Transverse colon (tissue), 4 donors: ENCODE data around the gene CCDC43. TPM values are rescaled to one million over a fixed set of nuclear protein-coding genes. Genes with fewer than 3 reads are reported as not detected.

Experiments
- DNase-seq: peaks from one replicate; pipeline ENCODE4 v3.0.0-alpha.2; 2019
- H3K27ac ChIP-seq, 4 donors: fragments of 200-600 bp; sonication (generic); 2 replicates each; pipeline ENCODE4 v1.5.1; 2016 to 2018; ENCODE audit warnings: inconsistent platforms in 4 of 4
- H3K27me3 ChIP-seq: fragments of 200-600 bp; sonication (generic); 2 replicates; pipeline ENCODE4 v1.5.1; 2017; ENCODE audit warnings: inconsistent platforms
- H3K36me3 ChIP-seq, 4 donors: fragments of 200-600 bp; sonication (generic); 2 replicates each; pipeline ENCODE4 v1.5.1; 2017 to 2019; ENCODE audit warnings: inconsistent platforms in 4 of 4
- H3K4me1 ChIP-seq, 4 donors: fragments of 200-600 bp; sonication (generic); 2 replicates each; pipeline ENCODE4 v1.5.1; 2017 to 2020; ENCODE audit warnings: inconsistent platforms in 4 of 4
- H3K4me3 ChIP-seq, 4 donors: fragments of 200-600 bp; sonication (generic); 1 replicate in 1 of 4; 2 replicates in 3 of 4; pipeline versions ENCODE4 v1.5.1 to v1.6.1; 2017 to 2019; ENCODE audit warnings: inconsistent platforms in 4 of 4
- H3K9me3 ChIP-seq, 2 donors: fragments of 200-600 bp; sonication (generic); 2 replicates each; pipeline ENCODE4 v1.5.1; 2017 to 2019; ENCODE audit warnings: inconsistent platforms in 2 of 2
- CTCF ChIP-seq, 5 experiments: fragments of 200-600 bp in 3 of 5; fragments of 450-650 bp in 2 of 5; sonication (generic) in 3 of 5; IDR thresholded peaks; 1 replicate in 2 of 5; 2 replicates in 3 of 5; pipeline ENCODE4 v1.5.1; 2016 to 2017; ENCODE audit warnings: antibody characterized with exemption in 5 of 5, inconsistent platforms in 3 of 5, mild to moderate bottlenecking in 2 of 5, moderate library complexity in 1 of 5
- EP300 ChIP-seq: sonication (generic); formaldehyde crosslinking; IDR thresholded peaks from one replicate; pipeline ENCODE4 v1.6.1; 2017; ENCODE audit warnings: antibody characterized with exemption, low read depth
- POLR2A ChIP-seq: fragments of 450-650 bp; IDR thresholded peaks from one replicate; pipeline ENCODE4 v1.6.1; 2016; ENCODE audit warnings: antibody characterized with exemption, mild to moderate bottlenecking, moderate library complexity
- POLR2AphosphoS5 ChIP-seq, 3 donors: sonication (generic); formaldehyde crosslinking; IDR thresholded peaks; one replicate each; pipeline ENCODE4 v1.6.1; 2016; ENCODE audit warnings: antibody characterized with exemption in 3 of 3
- WGBS, 2 donors: methylation state at CpG; one replicate each; pipeline ENCODE4 v1.1.5; 2018; ENCODE audit warnings: low coverage in 1 of 2; 5-methylcytosine and 5-hydroxymethylcytosine counted together
- in situ Hi-C, 4 donors: fragments of 200-750 bp; cut with MboI; loops; one replicate each; pipeline versions ENCODE4 v1.15.0 to v1.15.1; 2017; ENCODE audit warnings: low sequenced_read_pairs in 3 of 4, low pct_ligation_motif_present in 1 of 4, low pct_unique_long_range_greater_than_20kb in 1 of 4
- intact Hi-C: fragments of 100-400 bp; cut with DNase I; formaldehyde crosslinking; loops from one replicate; pipeline ENCODE4 v1.15.1; 2023; ENCODE audit warnings: low total_unique reads
- total RNA-seq, 4 donors: library from RNA; depleted of rRNA; stranded (reverse); fragments of >200 nt; gene quantifications; one replicate each; pipeline ENCODE4 v1.1.0, GENCODE V29; 2016

CCDC43 gene
- total RNA-seq, 4 donors from 2014 or later = 2.0 to 16.1 (median 13.8) TPM

- no peaks in the 10 kb centered on the region for H3K4me1 ChIP-seq
- no peak overlapping the region for H3K27ac ChIP-seq
- in situ Hi-C loops (no loop called here), intact Hi-C loops (no loop called here)
- no peaks in the 10 kb centered on the region for H3K9me3 ChIP-seq
- WGBS, 2 donors = 76 to 100% methylated on average over 1 of the region's 1 CpG
- no peak for DNase-seq
- H3K27me3 ChIP-seq = peaks cover 15% of the 10 kb centered on the region
- no peak overlapping the region for H3K4me3 ChIP-seq
- TF ChIP-seq CTCF (IDR thresholded peaks at IDR 0.05) = no peak
- no peak for TF ChIP-seq POLR2AphosphoS5 (IDR thresholded peaks at IDR 0.05)
- TF ChIP-seq POLR2A = no peak
- no peak for TF ChIP-seq EP300
- H3K36me3 ChIP-seq = no peaks in the 10 kb centered on the region
Measured at GRCh38 chr17:44663095-44663494, 26.5 kb downstream of the CCDC43 start.

- Histone ChIP-seq H3K27ac (no peak overlapping the region), H3K9me3 (no peaks in the 10 kb centered on the region), H3K4me3 (no peak overlapping the region), H3K27me3 (peaks cover 27% of the 10 kb centered on the region), H3K36me3 (no peaks in the 10 kb centered on the region), H3K4me1 (no peaks in the 10 kb centered on the region)
- WGBS, 2 donors = 88 to 93% methylated on average over 2 of the region's 2 CpGs
- in situ Hi-C loops (no loop called here), intact Hi-C loops (no loop called here)
- TF ChIP-seq CTCF (IDR thresholded peaks at IDR 0.05) = no peak
- TF ChIP-seq EP300 = no peak
- TF ChIP-seq POLR2AphosphoS5 (IDR thresholded peaks at IDR 0.05) = no peak
- TF ChIP-seq POLR2A = no peak
- no peak for DNase-seq
Measured at GRCh38 chr17:44661835-44662234, 27.7 kb downstream of the CCDC43 start.

- peaks cover 67% of the 10 kb centered on the region for H3K27me3 ChIP-seq
- in situ Hi-C loops = no loop called here
- no peak within 1 kb of the TSS for H3K27ac ChIP-seq
- DNase-seq = no peak
- TF ChIP-seq EP300 (no peak), CTCF (IDR thresholded peaks at IDR 0.05) (no peak), POLR2AphosphoS5 (IDR thresholded peaks at IDR 0.05) (no peak), POLR2A (no peak)
- WGBS, 2 donors = 35% methylated on average over 27 of the region's 57 CpGs; no CpG with 5 or more reads in 1 of the 2 donors
- intact Hi-C loops = no loop called here
- no peaks in the 10 kb centered on the region for H3K36me3 ChIP-seq
- peaks cover 0 to 6% (median 2%) of the 10 kb centered on the region in 4 donors for H3K4me1 ChIP-seq
- H3K4me3 ChIP-seq = peak within 1 kb of the TSS in 2 of 4 donors; percentile 3 to 25
- H3K9me3 ChIP-seq = no peaks in the 10 kb centered on the region
Measured at GRCh38 chr17:44655983-44656710, 33.4 kb downstream of the CCDC43 start, which contains the start of gene MEIOC. MEIOC (plus strand) TSS chr17:44656468; CDS start chr17:44656614, 146 bp downstream.

GRCh38 chr17:44653954-44654353 is 35.6 kb downstream of the CCDC43 start:
- 44 to 56% methylated on average over 1 of the region's 1 CpG for WGBS, 2 donors
- Histone ChIP-seq H3K27me3 (peaks cover 81% of the 10 kb centered on the region), H3K4me1 (peaks cover 0 to 6% (median 2%) of the 10 kb centered on the region in 4 donors), H3K36me3 (no peaks in the 10 kb centered on the region), H3K27ac (no peak overlapping the region), H3K4me3 (no peak overlapping the region), H3K9me3 (no peaks in the 10 kb centered on the region)
- intact Hi-C loops = no loop called here
- in situ Hi-C loops = no loop called here
- no peak for DNase-seq
- TF ChIP-seq CTCF (IDR thresholded peaks at IDR 0.05) (no peak), POLR2A (no peak), POLR2AphosphoS5 (IDR thresholded peaks at IDR 0.05) (no peak), EP300 (no peak)
